CD4-positive, alpha-beta T cell treated with Interleukin-12 subunit alpha and Interleukin-12 subunit beta, for 1 hour (primary cell): ENCODE data around the gene CTIF.

ENCODE experiments used
- DNase-seq: peaks from one replicate; pipeline ENCODE4 v3.0.0-alpha.2; 2020

The CTIF gene

DNA sequence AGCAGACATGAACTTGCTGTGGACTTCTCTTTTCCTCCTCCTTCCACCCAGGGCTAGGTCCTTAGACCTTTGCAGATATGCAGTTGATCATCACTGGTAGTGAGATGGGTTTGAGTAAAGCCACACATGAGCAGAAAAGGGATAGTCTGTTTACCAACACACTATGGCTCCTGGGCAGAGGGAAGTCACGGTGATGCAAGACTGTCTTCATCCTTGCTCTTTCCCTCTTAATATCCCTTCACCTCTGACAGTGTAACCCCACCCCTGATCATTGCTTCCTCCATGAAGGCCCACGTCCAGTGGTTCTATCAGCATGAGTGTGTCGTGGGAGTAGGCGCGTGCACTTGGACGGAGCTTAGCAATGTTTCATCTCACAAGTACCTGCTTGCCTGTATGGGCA, 223.2 kb downstream of the CTIF start:
- no peak for DNase-seq

DNA sequence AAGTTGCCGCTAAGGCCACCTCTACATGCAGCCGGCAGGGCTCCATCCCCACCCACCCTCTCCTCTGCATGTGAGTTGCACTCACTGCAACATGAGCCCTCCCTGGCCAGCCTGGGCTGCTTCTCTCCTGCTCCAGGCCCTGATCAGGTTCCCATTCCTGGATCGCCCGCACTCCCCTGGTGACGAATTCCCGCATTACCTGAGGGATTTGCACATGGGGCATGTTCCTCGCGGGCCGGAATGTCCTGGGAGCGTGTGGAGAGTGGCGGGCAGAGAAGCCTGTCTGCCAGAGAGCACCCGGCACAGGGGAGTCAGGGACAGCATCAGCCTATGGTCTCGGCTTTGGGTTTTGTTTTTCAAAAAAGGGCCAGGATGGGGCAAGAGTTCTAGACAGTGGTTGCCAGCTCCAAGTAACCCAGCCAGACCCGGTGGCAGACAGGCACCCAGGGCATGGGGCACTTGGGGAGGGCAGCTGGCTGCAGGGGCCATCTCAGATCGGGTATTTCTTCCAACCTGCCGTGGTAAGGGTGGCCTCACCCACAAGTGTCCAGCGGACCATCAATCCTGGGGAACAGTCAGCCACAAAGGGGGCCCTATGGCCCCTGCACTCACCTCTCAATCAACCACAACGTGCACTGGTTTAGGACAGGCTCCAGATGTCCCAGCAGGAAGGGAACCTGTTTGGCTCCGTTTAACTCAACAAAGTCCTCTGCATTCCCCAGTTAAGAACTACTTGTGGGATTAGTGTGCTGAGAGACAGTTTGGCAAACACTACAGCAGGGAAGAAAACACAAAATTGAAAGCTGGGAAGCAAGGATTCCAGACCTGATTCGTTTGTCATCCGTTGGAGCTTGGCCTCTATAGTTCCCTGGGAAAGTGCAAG, 224.2 kb downstream of the CTIF start:
- no peak for DNase-seq

DNA sequence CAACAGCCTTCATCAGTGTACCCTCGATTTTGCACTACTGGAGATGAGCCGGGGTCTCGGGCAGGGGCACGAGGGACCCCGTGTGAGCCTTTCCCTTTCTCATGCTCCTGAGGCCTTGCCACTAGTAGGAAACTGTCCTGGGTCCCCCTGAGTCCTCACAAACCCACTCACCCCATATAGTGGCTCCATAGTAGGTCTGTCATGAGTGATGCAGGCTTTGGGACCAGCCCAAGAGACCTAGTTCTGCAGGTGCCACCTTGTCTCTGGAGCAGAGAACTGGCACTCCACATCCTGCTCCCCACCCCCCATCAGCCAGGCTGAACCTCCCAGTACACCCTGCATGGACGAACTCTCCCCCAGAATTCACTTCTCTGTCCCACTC, 224.9 kb downstream of the CTIF start:
- DNase-seq: no peak

DNA sequence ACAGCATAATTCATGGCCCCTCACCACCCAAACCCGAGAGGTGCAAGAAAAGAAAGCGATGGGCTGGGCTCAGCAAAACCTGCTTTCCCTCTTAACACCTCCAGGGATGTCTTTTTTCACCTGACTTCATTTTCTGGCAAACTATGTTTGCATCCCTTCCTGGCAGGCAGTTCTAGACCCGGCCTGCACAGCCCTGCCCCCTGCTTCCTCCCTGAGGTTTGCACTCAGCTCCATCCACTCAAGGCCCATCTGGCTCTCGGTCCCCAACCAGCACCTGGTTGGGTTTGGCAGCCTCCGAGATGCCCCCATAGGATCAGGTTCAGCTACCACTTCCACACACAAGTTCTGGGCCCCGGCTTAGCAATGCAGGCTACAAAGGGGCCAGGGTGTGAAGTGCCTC, 226.2 kb downstream of the CTIF start:
- no peak for DNase-seq

DNA sequence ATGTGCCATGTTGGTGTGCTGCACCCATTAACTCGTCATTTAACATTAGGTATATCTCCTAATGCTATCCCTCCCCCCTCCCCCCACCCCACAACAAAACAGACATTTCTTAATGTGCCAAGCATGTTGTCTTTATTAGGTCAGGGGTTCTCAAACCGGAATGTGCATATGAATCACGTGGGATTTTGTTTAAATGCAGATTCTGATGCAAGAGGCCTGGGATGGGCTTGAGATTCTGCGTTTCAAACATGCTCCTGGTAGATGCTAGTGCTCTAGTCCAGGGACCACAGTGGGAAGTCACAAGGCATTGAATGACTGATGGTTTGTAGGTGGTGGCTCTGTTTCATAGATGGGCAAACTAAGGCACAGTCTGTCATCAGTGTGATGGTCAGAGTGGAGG, 227.2 kb downstream of the CTIF start:
- no peak for DNase-seq

DNA sequence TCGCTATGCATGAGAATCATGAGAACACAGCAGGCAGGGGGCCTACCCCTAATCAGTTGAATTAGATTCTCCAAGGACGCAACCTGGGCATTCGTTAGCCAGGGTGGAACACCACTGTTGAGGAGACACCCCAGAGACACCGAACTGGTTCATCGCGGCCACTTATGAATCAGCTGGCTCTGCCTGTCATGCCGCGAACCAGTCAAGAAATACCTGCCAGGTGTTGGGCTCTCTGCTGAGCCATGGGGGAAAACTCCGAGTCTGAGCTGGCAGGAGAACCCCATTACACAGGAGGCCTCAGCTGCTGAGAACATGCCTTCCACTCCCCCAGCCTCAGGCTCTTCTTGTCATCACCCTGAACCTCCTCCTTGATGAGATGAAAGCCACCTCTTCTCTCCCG, 227.7 kb downstream of the CTIF start:
- no peak for DNase-seq

DNA sequence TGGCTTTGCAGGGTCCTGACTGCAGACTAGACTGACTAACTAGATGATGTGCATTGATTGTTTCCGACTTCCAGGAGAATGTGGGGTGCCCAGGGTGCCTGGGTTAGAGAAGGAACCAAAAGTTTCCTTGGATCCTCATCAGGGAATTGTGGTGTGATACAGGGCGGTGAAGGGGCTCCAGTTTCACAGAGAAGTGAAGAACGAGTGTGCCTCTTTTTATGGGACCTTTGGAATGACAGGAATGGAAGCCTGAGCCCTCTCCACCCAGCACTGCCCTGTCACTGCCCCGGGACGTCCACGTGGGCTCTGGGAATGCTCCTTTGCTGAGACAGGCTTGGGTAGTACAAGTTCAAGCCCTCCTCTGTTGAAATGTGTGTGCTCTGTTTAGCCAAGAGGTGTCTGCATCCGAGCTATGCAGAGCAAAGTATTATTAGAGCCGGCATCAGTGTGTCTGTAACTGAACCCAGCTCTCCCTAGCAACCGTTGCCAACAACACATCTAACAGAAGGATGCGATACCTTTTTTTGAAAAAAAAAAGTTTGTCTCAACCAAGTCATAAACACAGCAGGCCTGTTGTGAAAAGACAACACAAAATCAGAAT, 228.4 kb downstream of the CTIF start:
- peak; percentile 32 for DNase-seq

DNA sequence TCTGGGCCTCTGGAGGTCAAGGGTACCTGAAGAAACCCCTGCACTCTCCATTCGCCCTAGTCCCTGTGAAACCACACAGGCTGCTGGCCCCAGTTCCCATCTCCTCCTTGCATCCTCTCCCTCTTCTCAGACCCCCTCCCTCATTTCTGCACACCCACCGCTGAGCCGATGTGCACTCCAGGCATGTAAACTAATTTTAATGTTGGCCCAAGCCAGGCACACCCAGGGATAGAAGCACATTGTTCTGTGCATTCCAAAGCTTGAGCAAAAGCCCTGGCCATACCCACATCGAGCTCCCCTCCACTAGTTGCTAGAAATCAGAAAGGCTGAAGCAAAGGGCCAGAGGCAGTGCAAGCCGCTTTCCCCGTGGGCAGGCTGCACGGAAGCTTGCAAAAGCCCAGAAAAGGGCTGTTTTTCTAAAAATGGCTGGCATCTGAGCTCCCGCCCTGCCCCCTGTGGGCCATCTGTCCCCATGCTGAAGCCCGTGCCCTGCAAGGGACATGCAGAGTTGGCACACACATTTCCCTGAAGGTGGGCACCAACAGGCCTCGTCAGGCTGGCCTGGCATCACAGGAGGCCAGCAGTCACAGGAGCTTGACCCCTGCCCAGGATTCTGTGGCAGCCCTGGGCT, 230.3 kb downstream of the CTIF start:
- no peak for DNase-seq

DNA sequence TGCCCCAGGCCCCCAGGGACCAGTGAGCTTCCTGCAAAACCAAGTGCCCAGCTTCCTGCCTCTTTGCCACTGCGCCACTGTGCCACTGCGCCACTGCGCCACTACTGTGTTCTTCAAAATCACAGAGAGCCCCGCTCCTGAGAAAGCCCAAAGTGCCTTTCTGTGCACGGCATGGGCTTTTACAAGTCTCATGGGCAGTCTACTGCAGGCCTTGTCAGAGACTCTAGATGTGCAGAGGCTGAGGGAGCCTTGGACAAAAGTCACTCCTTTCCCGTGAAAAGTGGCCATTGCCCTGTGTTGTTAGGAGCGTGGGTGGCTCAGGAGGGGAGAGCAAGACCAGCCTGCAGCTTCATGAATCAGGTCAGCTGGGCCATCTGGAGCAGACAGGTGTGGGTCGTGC, 231.4 kb downstream of the CTIF start:
- no peak for DNase-seq

DNA sequence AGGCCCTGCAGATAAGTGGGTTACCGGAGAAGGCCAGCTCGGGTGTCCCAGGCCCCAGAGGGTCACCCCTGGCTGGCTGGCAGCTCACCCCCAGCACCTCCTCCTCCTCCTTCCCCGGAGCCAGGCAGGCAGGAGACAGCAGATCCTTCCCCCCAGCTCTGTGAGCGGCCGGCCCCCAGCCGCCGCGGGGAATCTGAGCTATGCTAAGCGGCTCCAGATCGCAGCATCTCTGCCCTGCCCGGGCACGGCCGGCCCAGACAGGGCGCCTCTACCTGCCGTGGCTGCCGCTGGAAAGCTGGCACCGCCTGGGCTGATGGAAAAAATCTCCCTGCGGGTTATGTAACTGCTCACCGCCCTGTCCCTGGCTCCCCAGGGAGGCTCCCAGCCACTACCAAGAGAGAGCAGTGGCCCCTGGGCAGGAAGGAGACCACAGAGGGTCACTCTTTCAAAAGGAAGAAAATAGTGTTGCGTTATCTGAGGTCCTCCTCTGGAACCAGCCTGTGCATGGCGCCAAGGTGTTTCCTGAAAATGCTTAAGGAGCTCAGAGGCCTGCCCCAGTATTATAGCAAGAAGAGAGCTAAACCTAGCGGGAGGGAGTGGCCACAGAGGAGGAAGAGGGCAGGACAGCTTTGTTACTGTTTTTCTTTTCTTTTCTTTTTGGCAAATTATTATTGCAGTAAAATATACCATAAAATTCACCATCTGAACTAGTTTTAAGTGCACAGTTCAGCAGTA, 233.0 kb downstream of the CTIF start:
- DNase-seq: no peak

DNA sequence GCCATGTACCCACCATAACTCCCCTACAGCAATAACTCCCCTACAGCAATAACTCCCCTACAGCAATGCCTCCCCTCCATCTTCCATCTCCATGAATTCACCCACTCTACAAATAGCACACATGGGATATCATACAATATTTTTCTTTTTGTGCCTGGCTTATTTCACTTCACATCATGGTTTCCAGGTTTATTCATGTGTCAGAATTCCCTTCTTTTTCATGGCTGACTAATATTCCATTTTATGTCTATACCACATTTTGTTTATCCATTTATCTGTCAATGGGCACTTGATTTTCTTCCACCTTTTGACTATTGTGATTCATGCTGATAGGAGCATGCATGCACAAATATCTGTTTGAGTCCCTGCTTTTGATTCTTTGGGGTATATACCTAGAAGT, 233.6 kb downstream of the CTIF start:
- no peak for DNase-seq

DNA sequence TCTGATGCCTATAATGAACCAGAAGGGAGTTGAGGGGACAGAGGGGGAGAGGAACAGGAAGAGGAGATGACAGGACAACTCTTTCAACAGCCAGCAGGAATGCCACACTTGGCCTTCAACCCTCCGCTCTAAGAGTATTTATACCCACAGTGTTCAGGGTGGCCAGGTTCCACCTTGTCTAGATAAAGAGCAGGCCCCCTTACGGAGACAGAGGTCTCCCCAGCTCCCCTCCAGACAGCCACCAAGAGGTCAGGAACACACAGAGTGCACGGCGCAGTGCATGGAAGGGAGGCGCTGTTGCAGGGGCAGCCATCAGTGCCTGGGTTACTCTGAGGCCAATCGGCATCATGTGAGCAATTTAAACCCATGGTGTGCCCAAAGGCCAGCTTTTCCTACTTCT, 235.0 kb downstream of the CTIF start:
- DNase-seq: no peak

DNA sequence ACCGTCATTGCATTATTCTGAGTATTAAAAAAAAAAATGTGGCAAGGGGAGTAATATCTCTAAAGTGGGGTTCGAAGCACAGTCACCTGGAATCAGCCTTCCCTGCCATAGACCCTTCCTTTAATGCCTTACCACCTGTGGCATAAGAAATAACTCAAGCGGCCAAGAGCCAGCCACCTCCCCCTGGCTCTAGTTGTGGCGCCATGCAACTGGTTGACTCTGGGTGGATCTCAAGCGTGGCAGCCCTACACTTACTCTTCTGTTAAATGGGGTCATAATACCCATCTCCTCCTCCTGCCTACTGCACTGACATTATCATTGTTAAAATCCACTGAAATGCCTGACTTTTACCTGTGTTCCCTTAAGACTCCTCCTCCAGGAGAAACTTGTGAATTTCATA, 236.1 kb downstream of the CTIF start:
- no peak for DNase-seq

DNA sequence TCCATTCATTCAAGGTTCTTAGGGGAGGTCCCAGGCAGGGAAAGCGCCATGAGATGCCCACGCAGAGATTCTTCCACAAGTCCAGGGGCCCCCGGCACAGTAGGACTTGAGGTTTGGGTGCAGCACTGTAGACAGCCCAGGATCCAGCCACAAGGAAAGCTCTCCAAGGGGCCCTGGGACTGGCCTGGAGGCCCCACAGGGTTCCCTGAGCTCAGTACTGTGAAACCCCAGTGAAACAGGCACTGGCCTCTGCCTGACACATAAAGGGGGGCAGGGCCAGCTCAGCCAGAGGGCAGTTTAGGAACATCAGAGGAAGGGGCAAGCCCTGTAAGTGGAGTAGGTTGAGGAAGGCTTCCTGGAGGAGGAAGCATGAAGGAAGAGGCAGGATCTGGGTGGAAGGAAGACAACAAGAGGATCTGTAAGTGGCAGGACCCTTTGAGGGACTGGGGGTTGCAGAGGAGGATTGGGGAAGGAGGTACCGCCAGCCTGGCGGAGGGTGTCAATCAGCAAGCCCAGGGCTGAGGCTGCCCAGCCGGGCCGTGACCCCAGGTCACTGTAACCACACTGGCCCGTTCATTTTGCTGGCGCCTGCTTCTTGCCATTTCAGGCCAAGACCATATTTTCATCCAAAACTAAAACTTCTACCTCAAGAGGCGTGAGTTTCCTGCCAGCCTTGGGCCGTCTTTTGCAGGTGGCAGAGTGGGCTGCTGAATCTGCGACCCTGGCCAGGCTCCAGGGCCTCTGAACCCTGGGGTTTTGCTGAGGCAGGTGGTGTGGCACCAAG, 236.7 kb downstream of the CTIF start:
- no peak for DNase-seq

DNA sequence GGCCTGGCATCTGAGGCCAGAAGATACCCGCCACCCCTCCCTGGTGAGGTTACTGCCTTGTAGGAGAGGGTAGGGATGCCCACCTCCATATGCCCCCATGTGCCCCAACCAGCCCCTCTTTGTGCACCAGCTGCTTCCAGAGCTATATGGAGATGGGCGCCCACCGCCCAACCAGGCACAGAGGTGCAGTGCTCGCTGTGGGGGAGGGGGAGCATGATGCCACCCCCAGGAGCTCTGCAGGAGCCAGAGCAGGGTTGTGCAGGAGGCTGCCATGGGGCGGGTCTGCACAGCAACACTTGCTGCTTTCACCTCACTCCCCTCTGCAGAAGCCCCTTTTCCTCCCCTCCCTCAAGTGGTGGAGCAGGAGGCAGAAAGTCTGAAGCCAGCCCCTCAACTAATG, 237.3 kb downstream of the CTIF start:
- no peak for DNase-seq

DNA sequence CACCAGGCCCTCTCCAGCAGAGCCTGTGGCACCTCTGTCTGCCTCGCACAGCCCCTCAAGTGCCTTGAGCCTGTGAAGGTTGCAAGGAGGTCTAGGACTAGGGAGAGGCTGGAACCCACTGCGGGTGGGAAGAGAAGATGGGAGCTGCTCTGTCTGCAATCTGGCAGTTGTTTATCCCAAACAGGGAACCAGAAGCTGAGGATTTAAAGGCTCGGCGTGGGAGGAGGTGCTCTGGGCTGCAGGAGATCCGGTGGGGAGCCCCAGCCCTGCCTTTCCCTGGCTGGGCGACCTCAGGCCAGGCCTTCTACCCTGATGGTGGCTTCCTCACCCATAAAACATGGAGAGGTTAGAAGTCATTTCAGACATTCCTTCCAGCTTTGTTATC, 237.8 kb downstream of the CTIF start:
- no peak for DNase-seq

DNA sequence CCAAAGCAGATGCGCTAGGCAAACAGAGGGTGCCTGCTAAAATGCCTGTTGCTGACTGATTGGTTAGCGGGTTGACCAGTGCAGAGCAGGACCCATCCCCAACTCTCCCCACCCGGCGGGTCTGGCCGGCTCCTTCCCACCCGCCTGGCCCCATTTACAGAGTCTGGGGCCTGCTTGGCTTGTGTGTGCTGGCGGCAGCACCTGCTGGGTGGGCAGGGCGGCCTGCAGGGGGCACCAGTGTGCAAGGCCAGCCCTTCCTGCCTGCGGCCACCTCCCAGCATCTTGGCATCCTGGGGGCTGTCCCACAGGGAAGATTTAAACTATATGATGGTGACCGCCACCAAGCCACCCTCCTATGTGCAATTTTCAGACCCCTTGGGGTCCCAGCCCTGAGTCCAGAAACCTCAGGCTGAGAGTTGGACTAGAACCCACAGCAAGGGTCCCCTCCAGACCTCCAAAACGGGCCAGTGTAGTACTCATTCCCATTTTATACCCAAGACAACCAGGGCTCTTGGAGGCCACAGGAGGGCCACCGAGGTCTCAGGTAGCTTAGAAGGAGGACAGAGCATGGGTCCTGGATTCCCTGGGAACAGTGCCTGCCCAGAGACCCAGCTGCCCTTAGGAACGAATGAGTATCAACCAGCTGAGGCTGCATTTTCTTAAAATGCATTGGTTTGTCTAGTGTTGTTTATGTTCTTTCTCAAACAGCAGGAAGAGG, 238.4 kb downstream of the CTIF start:
- peak; percentile 76 for DNase-seq

DNA sequence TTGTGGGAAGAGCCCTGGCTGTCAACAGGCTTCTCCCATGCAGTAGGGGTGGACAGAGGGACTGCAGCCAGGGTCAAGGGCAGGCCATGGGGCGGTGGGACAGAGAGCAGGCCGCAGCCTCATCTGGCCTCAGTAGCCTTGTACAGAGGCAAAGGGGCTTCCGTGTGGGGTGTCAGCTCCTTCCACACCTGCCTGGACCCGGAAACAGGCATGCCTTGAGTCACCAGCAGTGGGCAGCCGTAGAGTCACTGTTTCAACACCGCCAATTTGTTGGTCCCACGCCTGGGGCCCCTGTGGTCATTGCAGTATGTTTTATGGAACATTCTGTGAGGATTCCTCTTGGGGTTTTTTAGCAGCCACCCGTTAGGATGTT, 238.9 kb downstream of the CTIF start:
- DNase-seq: no peak

DNA sequence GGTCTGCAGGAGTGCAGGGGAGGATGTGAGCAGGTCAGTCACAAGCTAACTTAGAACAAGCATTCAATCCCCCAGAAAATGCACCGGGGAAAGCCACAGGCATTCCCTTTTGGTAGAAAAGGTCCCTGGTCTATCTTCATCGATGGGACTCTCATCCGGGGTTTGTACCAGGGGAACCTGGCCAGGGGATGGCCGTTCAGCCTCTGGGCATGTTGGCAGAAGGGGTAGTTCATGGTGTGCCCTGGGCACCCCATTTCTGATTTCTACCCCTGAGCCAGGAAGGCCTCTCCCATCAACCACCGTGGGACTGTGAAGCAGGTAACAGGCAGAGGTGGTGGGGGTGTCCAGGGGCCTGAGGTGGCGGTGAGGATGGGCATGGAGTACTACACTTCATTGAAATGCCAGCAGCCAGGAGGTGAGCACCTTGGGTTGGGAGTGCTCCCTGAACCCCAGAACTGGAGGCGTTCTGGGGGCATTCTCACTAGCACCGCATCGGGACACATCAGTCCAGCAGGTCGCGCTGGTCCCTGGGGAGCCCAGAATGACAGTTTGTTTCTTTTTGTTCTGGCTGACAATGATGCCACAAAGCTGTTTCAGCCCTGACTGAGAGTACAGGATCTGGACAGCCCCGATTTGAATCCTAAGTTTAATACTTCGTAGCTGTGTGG, 239.6 kb downstream of the CTIF start:
- no peak for DNase-seq

DNA sequence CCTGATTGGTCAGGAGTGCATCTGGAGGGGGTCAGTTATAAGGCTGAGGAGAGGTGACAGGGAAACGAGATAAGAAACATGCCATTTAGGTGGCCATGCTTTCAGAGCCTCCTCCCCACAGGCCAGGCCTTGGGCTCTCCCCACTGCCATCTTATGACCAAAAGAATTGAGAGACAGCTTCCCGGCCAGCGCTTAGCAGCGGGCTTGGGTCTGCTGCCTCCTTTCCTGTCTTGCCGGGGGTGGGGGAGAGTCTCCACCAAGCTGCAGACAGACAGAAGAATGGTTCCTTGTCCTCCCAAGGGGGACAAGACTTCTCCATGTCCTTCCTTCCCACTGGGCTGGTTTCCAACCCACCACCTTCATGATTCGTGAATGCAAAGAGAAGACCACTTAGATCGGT, 240.6 kb downstream of the CTIF start:
- no peak for DNase-seq

DNA sequence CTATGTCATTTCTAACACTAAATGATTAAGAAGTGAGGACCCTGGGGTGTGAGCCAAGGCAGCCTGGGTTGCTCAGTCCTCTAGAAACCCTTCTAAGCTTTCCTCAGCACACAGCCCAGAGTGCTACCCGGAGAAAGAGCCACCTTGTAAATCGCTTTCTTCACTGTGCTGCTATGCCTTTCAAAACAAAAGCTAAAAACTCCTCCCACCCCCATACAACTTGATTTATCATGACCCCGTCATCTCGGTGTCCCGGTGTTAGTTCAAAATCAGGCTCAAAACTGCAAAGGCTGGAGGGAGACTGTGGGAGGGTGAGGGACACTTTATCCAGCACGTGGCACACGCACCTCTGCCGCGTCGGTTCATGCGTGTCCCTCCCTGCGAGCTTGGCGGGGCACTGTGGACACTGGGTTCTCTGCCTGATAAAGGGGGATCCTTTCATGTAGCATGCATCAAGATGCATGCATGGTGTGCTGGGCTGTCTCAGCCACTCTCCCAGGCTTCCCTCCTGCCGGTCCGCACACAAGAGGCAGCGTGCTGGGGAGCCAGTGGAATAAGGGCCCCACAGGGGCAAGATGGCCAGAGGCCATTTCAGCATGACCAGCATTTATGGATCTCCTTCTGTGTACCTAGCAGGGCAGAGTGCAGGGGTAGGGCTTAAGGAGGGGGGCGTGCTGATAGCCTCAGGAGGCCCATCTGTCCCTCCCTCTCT, 241.5 kb downstream of the CTIF start:
- no peak for DNase-seq
